K562 (cell line): ENCODE data around the gene AIF1. TPM values are rescaled to one million over a fixed set of nuclear protein-coding genes. Genes with fewer than 3 reads are reported as not detected.

Source experiments
- BRD4 ChIP-seq: fragments of 200-600 bp; sonication (generic); IDR thresholded peaks from 2 replicates; pipeline ENCODE4 v1.6.1; 2017; ENCODE audit warnings: inconsistent platforms
- CREBBP ChIP-seq: IDR thresholded peaks from one replicate; pipeline ENCODE4 v1.6.1; 2012; ENCODE audit warnings: low read depth, mild to moderate bottlenecking, control low read depth, inconsistent platforms, low read length
- ELF2 ChIP-seq: fragments of 250-450 bp; sonication (Bioruptor Pico); IDR thresholded peaks from 2 replicates; pipeline ENCODE4 v1.5.0; 2021; ENCODE audit warnings: mild to moderate bottlenecking
- ETV6 ChIP-seq, 3 experiments: fragments of 150-350 bp in 1 of 3; sonication (generic) in 1 of 3; formaldehyde crosslinking in 1 of 3; IDR thresholded peaks; 2 replicates each; pipeline versions ENCODE4 v1.6.1 to v1.8.0; 2014 to 2022; ENCODE audit warnings: borderline replicate concordance in 2 of 3, low read depth in 2 of 3, antibody characterized with exemption in 1 of 3, low read length in 1 of 3, mild to moderate bottlenecking in 1 of 3, missing genetic modification reagents in 1 of 3
- HDAC3 ChIP-seq: fragments of 450-650 bp; IDR thresholded peaks from 2 replicates; pipeline ENCODE4 v1.6.1; 2018; ENCODE audit warnings: borderline replicate concordance, mild to moderate bottlenecking, moderate library complexity; ENCODE audit not compliant: partially characterized antibody
- IFI16 ChIP-seq: fragments of 250-450 bp; sonication (Bioruptor Pico); IDR thresholded peaks from 2 replicates; pipeline ENCODE4 v2.1.2; 2022; ENCODE audit warnings: mild to moderate bottlenecking, inconsistent platforms
- KLF16 ChIP-seq: IDR thresholded peaks from 2 replicates; pipeline ENCODE4 v1.6.1; 2016; ENCODE audit warnings: antibody characterized with exemption
- MCM5 ChIP-seq: fragments of 450-650 bp; IDR thresholded peaks from 2 replicates; pipeline ENCODE4 v1.6.1; 2016; ENCODE audit warnings: low read depth
- NR1H2 ChIP-seq: sonication (generic); formaldehyde crosslinking; IDR thresholded peaks from 2 replicates; pipeline ENCODE4 v1.4.0; 2020; ENCODE audit warnings: mild to moderate bottlenecking, missing genetic modification reagents
- OTX1 ChIP-seq: fragments of 450-650 bp; formaldehyde crosslinking; IDR thresholded peaks from 2 replicates; pipeline ENCODE4 v1.4.0; 2022; ENCODE audit warnings: mild to moderate bottlenecking
- PHB2 ChIP-seq: fragments of 450-650 bp; IDR thresholded peaks from 2 replicates; pipeline ENCODE4 v1.6.1; 2017; ENCODE audit warnings: low read depth
- SMARCC2 ChIP-seq: fragments of 450-650 bp; IDR thresholded peaks from 2 replicates; pipeline ENCODE4 v1.6.1; 2017; ENCODE audit warnings: antibody characterized with exemption, moderate library complexity, mild to moderate bottlenecking, low read depth
- SREBF1 ChIP-seq: fragments of 150-350 bp; IDR thresholded peaks from 2 replicates; pipeline ENCODE4 v1.6.1; 2014; ENCODE audit warnings: antibody characterized with exemption, low read depth, low read length, borderline replicate concordance
- TAF1 ChIP-seq: IDR thresholded peaks from 2 replicates; pipeline ENCODE4 v1.6.1; 2011; ENCODE audit warnings: mild to moderate bottlenecking, low read length, moderate library complexity; ENCODE audit not compliant: insufficient read depth, control insufficient read depth, severe bottlenecking; ENCODE audit errors: extremely low read depth
- TAF7 ChIP-seq: fragments of 450-650 bp; IDR thresholded peaks from 2 replicates; pipeline ENCODE4 v1.6.1; 2016; ENCODE audit warnings: missing genetic modification characterization, missing compliant biosample characterization
- TRIM28 ChIP-seq: fragments of 450-650 bp; IDR thresholded peaks from 2 replicates; pipeline ENCODE4 v1.6.1; 2017
- ZBTB7A ChIP-seq: IDR thresholded peaks from 2 replicates; pipeline ENCODE4 v1.6.1; 2011; ENCODE audit warnings: low read depth, mild to moderate bottlenecking, low read length, moderate library complexity, borderline replicate concordance; ENCODE audit not compliant: control insufficient read depth
- ZNF668 ChIP-seq: fragments of 250-450 bp; sonication (Bioruptor Pico); IDR thresholded peaks from 2 replicates; pipeline ENCODE4 v1.8.0; 2022; ENCODE audit warnings: mild to moderate bottlenecking, inconsistent platforms
- polyA plus RNA-seq, 8 experiments: library from polyadenylated mRNA; depleted of rRNA in 4 of 8; stranded (reverse) in 5 of 8; unstranded in 3 of 8; fragments of >200 nt; fragmentation: Nextera tagmentation in 2 of 8; fragmentation: Illumina TruSeq in 1 of 8; extraction: Ambion mirVana in 2 of 8; extraction: Trizol in 1 of 8; gene quantifications; 2 replicates each; pipeline versions ENCODE4 v1.2.1 to v1.2.3, GENCODE V29; 2011 to 2014; ENCODE audit warnings: inconsistent platforms in 1 of 8, missing spikeins in 1 of 8
- total RNA-seq, 7 experiments: library from RNA; depleted of rRNA in 6 of 7; stranded (reverse); fragments of >200 nt in 6 of 7; fragmentation: Illumina TruSeq in 2 of 7; extraction: Trizol in 2 of 7; gene quantifications; 2 replicates each; pipeline versions ENCODE4 v1.2.1 to v1.2.3, GENCODE V29; 2011 to 2021; ENCODE audit warnings: low replicate concordance in 1 of 7
- TF ChIP-seq, protein P1 (sequence below): fragments of 250-450 bp; sonication (Bioruptor Pico); IDR thresholded peaks from 2 replicates; pipeline ENCODE4 v1.8.0; 2021; ENCODE audit warnings: moderate library complexity, mild to moderate bottlenecking, inconsistent platforms
- TF ChIP-seq, protein P2 (sequence below): fragments of 450-650 bp; IDR thresholded peaks from 2 replicates; pipeline ENCODE4 v1.6.1; 2016; ENCODE audit warnings: borderline replicate concordance
- TF ChIP-seq, protein P3 (sequence below): fragments of 200-800 bp; sonication (Bioruptor generic); IDR thresholded peaks from 2 replicates; pipeline ENCODE4 v1.6.1; 2017; ENCODE audit warnings: missing genetic modification characterization, missing compliant biosample characterization
- TF ChIP-seq, protein P4 (sequence below): fragments of 450-650 bp; IDR thresholded peaks from 2 replicates; pipeline ENCODE4 v1.7.0; 2016; ENCODE audit warnings: borderline replicate concordance
- TF ChIP-seq, protein P5 (sequence below): fragments of 250-450 bp; sonication (Bioruptor Pico); IDR thresholded peaks from 2 replicates; pipeline ENCODE4 v1.9.0; 2021; ENCODE audit warnings: mild to moderate bottlenecking

Gene AIF1
- total and polyA plus RNA-seq, 9 of the 15 experiments (the other 6 are each of a cell fraction or from before 2014, with no cell fraction given): 9.4 to 33.4 (median 19.4) TPM

DNA sequence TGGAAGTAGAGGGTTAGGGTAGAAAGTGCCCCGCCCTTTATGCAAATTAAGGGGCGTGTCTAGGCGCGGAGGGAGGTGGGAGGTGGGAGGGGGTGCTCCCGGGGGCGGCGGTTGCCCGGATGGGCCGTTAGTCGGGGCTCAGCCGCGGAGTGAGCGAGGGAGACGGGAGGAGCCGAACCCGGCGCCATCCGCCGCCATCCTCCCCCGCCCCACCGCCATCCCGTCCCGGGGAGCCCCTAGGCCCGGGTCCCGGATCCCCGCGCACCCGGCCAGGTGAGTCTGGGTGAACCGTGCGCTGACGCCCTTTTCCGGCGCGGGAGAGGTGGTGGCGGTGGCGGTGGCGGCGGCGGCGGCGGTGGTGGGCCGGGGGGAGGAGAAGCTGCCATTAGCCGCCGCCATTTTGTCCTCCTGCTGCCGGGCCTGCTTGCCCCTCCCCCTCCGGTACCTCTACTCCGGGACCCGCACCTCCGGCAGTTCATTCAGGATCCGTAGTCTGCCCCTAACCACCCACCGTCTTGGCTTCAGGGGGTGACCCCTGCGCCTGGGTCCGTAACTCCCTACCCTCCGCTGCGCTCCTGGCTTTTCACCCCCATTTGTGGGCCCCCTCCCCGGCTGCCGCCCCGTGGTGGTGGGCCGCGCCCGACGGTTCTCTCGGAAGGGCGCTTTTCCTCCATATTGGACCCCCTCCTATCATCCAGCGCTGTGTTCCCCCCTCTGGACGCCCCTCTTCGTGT is 5.7 kb downstream of the AIF1 start, which contains the start of gene PRRC2A (continued):
- TF ChIP-seq ELF2 (CRISPR knock-in tag) (0 out of 2 replicates have a peak, but pooled peaks have one; percentile 20), HDAC3 (peak; percentile 30), MCM5 (no peak), TAF7 (tag) (peak; percentile 100), NR1H2 (CRISPR knock-in tag) (peak; percentile 22; the same call in 1 of the 2 replicates), CREBBP (no peak), SMARCC2 (no peak), OTX1 (CRISPR knock-in tag) (peak; percentile 51; the same call in 1 of the 2 replicates), SREBF1 (no peak), TAF1 (peak; percentile 98), KLF16 (no peak; the same call in 1 of the 2 replicates), ZBTB7A (peak; percentile 59; the same call in 1 of the 2 replicates), BRD4 (peak; percentile 99), TRIM28 (peak; percentile 68; the same call in 1 of the 2 replicates), ETV6 (IDR thresholded peaks at IDR 0.05; ENCODE audit: borderline replicate concordance in 1 of 2, low read depth in 2 of 2, low read length in 1 of 2) (no peak), ETV6 (CRISPR knock-in tag; IDR thresholded peaks at IDR 0.05; ENCODE audit: borderline replicate concordance) (no peak), ZNF668 (CRISPR knock-in tag) (no peak), IFI16 (no peak), PHB2 (no peak)
- TF ChIP-seq, protein P1, sequence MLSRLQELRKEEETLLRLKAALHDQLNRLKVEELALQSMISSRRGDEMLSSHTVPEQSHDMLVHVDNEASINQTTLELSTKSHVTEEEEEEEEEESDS (CRISPR knock-in tag): no peak
- TF ChIP-seq, protein P2, sequence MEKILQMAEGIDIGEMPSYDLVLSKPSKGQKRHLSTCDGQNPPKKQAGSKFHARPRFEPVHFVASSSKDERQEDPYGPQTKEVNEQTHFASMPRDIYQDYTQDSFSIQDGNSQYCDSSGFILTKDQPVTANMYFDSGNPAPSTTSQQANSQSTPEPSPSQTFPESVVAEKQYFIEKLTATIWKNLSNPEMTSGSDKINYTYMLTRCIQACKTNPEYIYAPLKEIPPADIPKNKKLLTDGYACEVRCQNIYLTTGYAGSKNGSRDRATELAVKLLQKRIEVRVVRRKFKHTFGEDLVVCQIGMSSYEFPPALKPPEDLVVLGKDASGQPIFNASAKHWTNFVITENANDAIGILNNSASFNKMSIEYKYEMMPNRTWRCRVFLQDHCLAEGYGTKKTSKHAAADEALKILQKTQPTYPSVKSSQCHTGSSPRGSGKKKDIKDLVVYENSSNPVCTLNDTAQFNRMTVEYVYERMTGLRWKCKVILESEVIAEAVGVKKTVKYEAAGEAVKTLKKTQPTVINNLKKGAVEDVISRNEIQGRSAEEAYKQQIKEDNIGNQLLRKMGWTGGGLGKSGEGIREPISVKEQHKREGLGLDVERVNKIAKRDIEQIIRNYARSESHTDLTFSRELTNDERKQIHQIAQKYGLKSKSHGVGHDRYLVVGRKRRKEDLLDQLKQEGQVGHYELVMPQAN: peak; percentile 84; the same call in 1 of the 2 replicates
- TF ChIP-seq, protein P3, sequence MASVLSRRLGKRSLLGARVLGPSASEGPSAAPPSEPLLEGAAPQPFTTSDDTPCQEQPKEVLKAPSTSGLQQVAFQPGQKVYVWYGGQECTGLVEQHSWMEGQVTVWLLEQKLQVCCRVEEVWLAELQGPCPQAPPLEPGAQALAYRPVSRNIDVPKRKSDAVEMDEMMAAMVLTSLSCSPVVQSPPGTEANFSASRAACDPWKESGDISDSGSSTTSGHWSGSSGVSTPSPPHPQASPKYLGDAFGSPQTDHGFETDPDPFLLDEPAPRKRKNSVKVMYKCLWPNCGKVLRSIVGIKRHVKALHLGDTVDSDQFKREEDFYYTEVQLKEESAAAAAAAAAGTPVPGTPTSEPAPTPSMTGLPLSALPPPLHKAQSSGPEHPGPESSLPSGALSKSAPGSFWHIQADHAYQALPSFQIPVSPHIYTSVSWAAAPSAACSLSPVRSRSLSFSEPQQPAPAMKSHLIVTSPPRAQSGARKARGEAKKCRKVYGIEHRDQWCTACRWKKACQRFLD (CRISPR knock-in tag): no peak; the same call in 1 of the 2 replicates
- TF ChIP-seq, protein P4, sequence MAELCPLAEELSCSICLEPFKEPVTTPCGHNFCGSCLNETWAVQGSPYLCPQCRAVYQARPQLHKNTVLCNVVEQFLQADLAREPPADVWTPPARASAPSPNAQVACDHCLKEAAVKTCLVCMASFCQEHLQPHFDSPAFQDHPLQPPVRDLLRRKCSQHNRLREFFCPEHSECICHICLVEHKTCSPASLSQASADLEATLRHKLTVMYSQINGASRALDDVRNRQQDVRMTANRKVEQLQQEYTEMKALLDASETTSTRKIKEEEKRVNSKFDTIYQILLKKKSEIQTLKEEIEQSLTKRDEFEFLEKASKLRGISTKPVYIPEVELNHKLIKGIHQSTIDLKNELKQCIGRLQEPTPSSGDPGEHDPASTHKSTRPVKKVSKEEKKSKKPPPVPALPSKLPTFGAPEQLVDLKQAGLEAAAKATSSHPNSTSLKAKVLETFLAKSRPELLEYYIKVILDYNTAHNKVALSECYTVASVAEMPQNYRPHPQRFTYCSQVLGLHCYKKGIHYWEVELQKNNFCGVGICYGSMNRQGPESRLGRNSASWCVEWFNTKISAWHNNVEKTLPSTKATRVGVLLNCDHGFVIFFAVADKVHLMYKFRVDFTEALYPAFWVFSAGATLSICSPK: no peak
- TF ChIP-seq, protein P5, sequence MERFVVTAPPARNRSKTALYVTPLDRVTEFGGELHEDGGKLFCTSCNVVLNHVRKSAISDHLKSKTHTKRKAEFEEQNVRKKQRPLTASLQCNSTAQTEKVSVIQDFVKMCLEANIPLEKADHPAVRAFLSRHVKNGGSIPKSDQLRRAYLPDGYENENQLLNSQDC (CRISPR knock-in tag): peak; percentile 86; the same call in 1 of the 2 replicates
